Measurements from ENCODE around the gene THSD4. TPM values are rescaled to one million over a fixed set of nuclear protein-coding genes. Genes with fewer than 3 reads are reported as not detected.

THSD4 gene
- total RNA-seq, 1 experiment from 2014 or later: 0.29 TPM

DNA sequence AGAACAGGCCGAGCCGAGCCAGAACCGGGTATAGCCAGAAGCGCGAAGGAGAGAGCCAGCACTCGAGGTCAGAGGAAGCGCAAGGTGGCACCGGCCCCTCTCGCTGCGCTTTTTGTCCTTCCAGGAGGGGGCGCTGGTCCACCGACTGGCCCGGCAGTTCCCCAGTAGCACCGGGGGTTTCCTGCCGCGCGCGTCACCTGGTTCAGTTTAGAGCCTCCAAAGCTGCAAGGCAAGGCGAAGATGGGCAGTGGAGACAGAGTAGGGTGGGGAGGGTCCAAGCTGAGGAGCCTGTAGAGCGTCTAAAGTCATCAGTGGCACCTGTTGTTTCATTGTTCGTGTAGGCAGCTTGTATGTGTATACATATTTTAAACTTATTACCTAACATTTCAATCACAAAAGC, 687.5 kb downstream of the THSD4 start:
- Mint-ChIP-seq H3K27ac (ENCODE audit: unreplicated experiment) (no peak overlapping the region), H3K4me3 (ENCODE audit: unreplicated experiment) (no peak overlapping the region), H3K36me3 (ENCODE audit: insufficient read depth, unreplicated experiment) (no peaks in the 10 kb centered on the region), H3K27me3 (ENCODE audit: insufficient read depth, unreplicated experiment) (no peaks in the 10 kb centered on the region), H3K9me3 (ENCODE audit: unreplicated experiment) (no peaks in the 10 kb centered on the region), H3K4me1 (ENCODE audit: low read depth, unreplicated experiment) (peaks cover 6% of the 10 kb centered on the region)
- Histone ChIP-seq H3K27me3 (replicated peaks; ENCODE audit: control insufficient read depth, insufficient read depth, low read length) (no peaks in the 10 kb centered on the region), H3K4me1 (no peaks in the 10 kb centered on the region), H3K4me3 (ENCODE audit: low read depth, low read length) (no peak overlapping the region), H3K9me3 (no peaks in the 10 kb centered on the region), H3K36me3 (ENCODE audit: control insufficient read depth, insufficient read depth, low read length) (no peaks in the 10 kb centered on the region)
- TF ChIP-seq, protein P1, sequence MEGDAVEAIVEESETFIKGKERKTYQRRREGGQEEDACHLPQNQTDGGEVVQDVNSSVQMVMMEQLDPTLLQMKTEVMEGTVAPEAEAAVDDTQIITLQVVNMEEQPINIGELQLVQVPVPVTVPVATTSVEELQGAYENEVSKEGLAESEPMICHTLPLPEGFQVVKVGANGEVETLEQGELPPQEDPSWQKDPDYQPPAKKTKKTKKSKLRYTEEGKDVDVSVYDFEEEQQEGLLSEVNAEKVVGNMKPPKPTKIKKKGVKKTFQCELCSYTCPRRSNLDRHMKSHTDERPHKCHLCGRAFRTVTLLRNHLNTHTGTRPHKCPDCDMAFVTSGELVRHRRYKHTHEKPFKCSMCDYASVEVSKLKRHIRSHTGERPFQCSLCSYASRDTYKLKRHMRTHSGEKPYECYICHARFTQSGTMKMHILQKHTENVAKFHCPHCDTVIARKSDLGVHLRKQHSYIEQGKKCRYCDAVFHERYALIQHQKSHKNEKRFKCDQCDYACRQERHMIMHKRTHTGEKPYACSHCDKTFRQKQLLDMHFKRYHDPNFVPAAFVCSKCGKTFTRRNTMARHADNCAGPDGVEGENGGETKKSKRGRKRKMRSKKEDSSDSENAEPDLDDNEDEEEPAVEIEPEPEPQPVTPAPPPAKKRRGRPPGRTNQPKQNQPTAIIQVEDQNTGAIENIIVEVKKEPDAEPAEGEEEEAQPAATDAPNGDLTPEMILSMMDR (IDR thresholded peaks at IDR 0.05; ENCODE audit: insufficient read depth in 1 of 2, low read depth in 1 of 2, low read length in 1 of 2, severe bottlenecking in 1 of 2, unreplicated experiment in 1 of 2): peak in 1 of 2 experiments; percentile 0
- no peak for DNase-seq
- ChIA-PET CTCF (interaction anchor here (0.6 to 1.2 kb wide), 3 partner anchors 24 to 59 kb away, joined by 3 to 9 read pairs (median 4); no protein-coding TSS in a partner anchor), POLR2A (no interaction called here)
- BruUV-seq (replicated peaks): no TSS peak
- intact Hi-C loops (cut with micrococcal nuclease; ENCODE audit: unreplicated experiment): loop anchor here (10.0 kb wide), 1 partner anchor 688 kb away; the partner anchor contains the start of gene THSD4

DNA sequence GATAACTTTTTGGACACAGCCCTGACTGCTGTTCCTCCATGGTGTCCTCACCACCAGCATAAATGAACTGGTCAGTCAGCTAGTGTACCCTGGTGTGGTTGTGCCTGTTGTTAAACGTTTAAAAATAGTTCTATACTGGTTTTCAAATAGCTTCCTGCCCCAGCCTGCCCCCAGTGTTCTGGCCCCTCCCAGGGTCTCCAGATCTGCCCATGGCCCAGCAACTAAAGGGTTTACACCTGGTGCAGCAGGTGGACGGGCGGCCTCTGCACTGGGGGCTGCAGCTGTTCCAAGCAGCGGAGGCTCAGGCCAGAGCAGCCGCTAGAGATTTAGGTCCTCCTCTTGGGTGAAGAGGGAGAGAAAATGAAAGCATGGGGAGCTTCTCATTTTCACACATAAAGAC, 689.0 kb downstream of the THSD4 start:
- Mint-ChIP-seq H3K9me3 (ENCODE audit: unreplicated experiment) (no peaks in the 10 kb centered on the region), H3K27me3 (ENCODE audit: insufficient read depth, unreplicated experiment) (no peaks in the 10 kb centered on the region), H3K4me1 (ENCODE audit: low read depth, unreplicated experiment) (peaks cover 8% of the 10 kb centered on the region), H3K36me3 (ENCODE audit: insufficient read depth, unreplicated experiment) (no peaks in the 10 kb centered on the region), H3K4me3 (ENCODE audit: unreplicated experiment) (no peak overlapping the region), H3K27ac (ENCODE audit: unreplicated experiment) (no peak overlapping the region)
- H3K4me1 ChIP-seq: no peaks in the 10 kb centered on the region
- no peak overlapping the region for H3K4me3 ChIP-seq (ENCODE audit: low read depth, low read length)
- no peaks in the 10 kb centered on the region for H3K9me3 ChIP-seq
- TF ChIP-seq, protein P1 (IDR thresholded peaks at IDR 0.05; ENCODE audit: insufficient read depth in 1 of 2, low read depth in 1 of 2, low read length in 1 of 2, severe bottlenecking in 1 of 2, unreplicated experiment in 1 of 2): no peak
- CTCF ChIA-PET: interaction anchor here (1.1 to 1.5 kb wide), 2 partner anchors 51 to 60 kb away, joined by 3 to 7 read pairs; no protein-coding TSS in a partner anchor
- intact Hi-C loops (cut with micrococcal nuclease; ENCODE audit: unreplicated experiment): loop anchor here (10.0 kb wide), 1 partner anchor 689 kb away; the partner anchor contains the start of gene THSD4
- H3K27me3 ChIP-seq (replicated peaks; ENCODE audit: control insufficient read depth, insufficient read depth, low read length): no peaks in the 10 kb centered on the region
- DNase-seq: no peak
- POLR2A ChIA-PET: no interaction called here
- no peaks in the 10 kb centered on the region for H3K36me3 ChIP-seq (ENCODE audit: control insufficient read depth, insufficient read depth, low read length)
- BruUV-seq (replicated peaks): no TSS peak

DNA sequence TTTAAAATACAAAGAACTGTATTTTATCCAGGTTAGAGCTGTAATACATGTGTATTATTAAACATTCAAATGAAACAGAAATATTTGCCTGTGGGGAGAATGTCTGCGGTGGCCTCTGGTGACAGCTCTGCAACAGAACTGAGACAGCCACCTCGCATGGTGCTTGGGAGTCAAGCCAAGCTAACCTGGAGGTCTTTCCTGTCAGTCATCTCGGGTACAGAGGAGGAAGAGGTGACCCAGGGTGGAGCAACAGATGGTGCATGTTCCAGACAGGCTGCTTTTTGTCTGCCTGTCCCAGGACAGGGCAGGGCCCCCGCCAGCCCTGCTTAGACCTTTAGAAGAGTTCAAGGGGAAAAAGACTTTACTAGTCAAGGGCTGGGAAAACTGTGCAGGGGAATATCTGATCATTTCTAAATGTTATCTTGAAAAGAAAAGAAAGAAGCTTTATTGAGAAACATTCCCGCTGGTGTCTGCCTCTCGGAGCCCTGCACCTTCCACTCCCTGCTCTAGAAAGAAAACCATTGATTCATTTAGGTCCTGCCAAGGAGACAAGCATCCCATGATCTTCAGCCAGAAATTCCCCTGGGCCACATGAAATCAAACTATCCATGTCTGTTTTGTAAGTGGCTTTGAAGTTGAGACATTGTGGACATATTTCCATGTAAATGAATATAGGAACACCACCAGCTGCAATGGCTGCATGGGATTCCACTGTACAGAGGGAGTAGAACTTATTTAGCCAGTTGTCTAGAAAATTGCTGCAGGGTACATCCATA, 689.6 kb downstream of the THSD4 start:
- Mint-ChIP-seq H3K4me3 (ENCODE audit: unreplicated experiment) (no peak overlapping the region), H3K9me3 (ENCODE audit: unreplicated experiment) (no peaks in the 10 kb centered on the region), H3K4me1 (ENCODE audit: low read depth, unreplicated experiment) (peaks cover 8% of the 10 kb centered on the region), H3K27ac (ENCODE audit: unreplicated experiment) (no peak overlapping the region), H3K36me3 (ENCODE audit: insufficient read depth, unreplicated experiment) (no peaks in the 10 kb centered on the region), H3K27me3 (ENCODE audit: insufficient read depth, unreplicated experiment) (no peaks in the 10 kb centered on the region)
- DNase-seq: no peak
- intact Hi-C loops (cut with micrococcal nuclease; ENCODE audit: unreplicated experiment): loop anchor here (10.0 kb wide), 1 partner anchor 690 kb away; the partner anchor contains the start of gene THSD4
- ChIA-PET CTCF (interaction anchor here (1.1 to 1.5 kb wide), 2 partner anchors 52 to 61 kb away, joined by 3 to 7 read pairs; no protein-coding TSS in a partner anchor), POLR2A (no interaction called here)
- H3K9me3 ChIP-seq: no peaks in the 10 kb centered on the region
- H3K4me3 ChIP-seq (ENCODE audit: low read depth, low read length): no peak overlapping the region
- H3K4me1 ChIP-seq: no peaks in the 10 kb centered on the region
- H3K27me3 ChIP-seq (replicated peaks; ENCODE audit: control insufficient read depth, insufficient read depth, low read length): no peaks in the 10 kb centered on the region
- BruUV-seq (replicated peaks): no TSS peak
- TF ChIP-seq, protein P1 (IDR thresholded peaks at IDR 0.05; ENCODE audit: insufficient read depth in 1 of 2, low read depth in 1 of 2, low read length in 1 of 2, severe bottlenecking in 1 of 2, unreplicated experiment in 1 of 2): no peak
- no peaks in the 10 kb centered on the region for H3K36me3 ChIP-seq (ENCODE audit: control insufficient read depth, insufficient read depth, low read length)
